Measurements from ENCODE around the gene LCP1.

DNA sequence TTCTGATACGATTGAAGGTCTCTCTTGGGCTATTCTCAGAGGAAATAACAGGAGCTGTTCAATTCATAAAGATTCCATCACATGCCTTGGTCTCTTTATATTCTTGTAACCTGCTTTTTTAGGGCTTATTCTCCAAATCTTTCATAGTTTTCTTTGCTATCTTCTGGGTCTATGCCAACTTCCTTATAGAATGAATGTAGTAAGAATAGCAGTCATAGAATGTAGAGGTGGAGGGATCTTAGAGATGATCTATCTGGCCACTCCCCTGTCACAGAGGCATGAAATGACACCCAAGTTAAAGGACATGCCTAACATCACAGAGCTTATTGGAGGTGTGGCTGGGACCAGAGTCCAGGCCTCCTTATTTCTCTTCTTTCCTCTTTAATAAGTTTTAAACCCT, 13.2 kb downstream of the LCP1 start:
- TF ChIP-seq, protein P1, sequence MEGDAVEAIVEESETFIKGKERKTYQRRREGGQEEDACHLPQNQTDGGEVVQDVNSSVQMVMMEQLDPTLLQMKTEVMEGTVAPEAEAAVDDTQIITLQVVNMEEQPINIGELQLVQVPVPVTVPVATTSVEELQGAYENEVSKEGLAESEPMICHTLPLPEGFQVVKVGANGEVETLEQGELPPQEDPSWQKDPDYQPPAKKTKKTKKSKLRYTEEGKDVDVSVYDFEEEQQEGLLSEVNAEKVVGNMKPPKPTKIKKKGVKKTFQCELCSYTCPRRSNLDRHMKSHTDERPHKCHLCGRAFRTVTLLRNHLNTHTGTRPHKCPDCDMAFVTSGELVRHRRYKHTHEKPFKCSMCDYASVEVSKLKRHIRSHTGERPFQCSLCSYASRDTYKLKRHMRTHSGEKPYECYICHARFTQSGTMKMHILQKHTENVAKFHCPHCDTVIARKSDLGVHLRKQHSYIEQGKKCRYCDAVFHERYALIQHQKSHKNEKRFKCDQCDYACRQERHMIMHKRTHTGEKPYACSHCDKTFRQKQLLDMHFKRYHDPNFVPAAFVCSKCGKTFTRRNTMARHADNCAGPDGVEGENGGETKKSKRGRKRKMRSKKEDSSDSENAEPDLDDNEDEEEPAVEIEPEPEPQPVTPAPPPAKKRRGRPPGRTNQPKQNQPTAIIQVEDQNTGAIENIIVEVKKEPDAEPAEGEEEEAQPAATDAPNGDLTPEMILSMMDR (IDR thresholded peaks at IDR 0.05) = no peak
- TF ChIP-seq POLR2A (IDR thresholded peaks at IDR 0.05) = no peak

Measured in prostate gland (tissue), 2 donors.